DMS53 treated with DMSO at 0.1 percent for 48 hours (cell line): ENCODE data around the gene NSDHL.
"Not testable (repeated sequence)": the region's sequence is repeated elsewhere in the genome, so short reads cannot be mapped to it uniquely, and the experiment has no call there.

ENCODE experiments used
- DNase-seq: peaks from one replicate; lab custom pipeline; 2025; ENCODE audit not compliant: unreplicated experiment; lab: John Stamatoyannopoulos, UW

The NSDHL gene

DNA sequence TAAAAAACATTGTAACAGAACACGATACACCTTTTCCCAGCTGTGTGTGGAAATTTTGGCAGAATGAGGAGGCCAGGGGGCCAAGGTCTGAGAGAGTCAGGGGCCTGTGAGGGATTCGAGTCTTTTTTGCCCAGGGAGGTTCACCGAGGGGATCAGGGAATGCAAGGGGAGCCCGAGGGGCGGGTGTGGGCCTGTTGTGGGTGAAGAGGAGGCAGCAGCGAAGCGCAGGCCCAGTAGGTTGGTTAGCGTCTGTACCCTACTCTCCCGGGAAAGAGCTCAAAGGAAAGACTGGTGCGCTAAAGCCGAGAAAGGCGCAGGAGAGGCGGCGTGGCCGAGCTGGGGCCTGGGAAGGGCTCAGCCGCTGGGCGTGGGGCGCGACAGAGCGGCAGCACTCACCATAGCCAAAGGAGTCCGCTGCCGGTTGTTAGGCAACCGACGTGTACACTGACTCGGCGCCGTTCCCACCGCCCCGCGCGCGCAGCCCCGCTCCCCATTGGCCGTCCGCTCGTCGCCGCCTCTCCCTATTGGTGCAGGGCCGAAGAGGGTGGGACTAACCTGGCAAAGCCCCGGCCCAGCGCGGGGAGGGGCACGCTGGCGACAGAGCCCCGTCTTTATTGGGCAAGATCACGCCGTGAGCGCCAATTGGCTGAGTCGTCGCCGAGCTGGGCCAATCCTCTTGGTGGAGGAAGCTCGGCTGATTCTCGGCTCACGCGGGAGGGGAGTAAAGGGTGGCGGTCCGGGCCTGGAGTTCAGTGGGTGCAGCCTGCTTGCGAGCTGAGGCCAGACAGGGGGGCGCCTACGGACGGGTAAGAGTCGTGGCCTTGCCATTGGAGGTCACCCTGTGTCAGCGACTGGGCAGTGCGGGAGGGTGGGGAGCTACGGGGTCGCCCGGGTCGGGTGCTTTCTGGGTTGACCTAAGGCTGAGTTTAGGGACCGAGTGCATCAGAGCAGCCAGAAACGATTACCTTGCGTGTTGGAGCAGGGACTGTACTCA, at the start of gene NSDHL, which contains the start of gene CETN2:
NSDHL (plus strand) TSS at position 752 of the 994 bp plus-strand sequence. CDS start 15,262 bp downstream, outside the sequence.
CETN2 (minus strand) TSS at position 446 of the 994 bp plus-strand sequence; CDS start at position 399, 47 bp downstream.
- DNase-seq, result peak; percentile 88

DNA sequence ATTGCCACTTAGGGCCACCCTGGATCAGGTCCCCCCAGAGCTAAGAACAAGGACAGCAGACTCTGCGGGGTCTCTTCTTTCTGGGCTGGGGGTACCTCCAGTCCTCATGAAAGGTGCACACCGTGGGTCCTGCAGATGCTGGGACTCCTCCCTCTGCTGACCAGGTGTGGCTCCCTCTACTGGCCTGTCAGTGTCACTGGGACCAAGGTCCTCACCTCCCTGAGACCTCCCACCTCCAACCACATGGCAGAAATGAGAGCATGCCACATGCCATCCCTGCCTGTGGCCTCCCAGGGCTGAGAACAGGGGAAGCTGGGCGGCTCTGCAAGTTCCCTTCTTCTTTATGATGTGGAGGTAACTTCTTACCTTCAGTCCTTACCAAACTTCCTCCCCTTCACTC, 43.8 kb upstream of the NSDHL start:
- DNase-seq, result not testable (repeated sequence)

DNA sequence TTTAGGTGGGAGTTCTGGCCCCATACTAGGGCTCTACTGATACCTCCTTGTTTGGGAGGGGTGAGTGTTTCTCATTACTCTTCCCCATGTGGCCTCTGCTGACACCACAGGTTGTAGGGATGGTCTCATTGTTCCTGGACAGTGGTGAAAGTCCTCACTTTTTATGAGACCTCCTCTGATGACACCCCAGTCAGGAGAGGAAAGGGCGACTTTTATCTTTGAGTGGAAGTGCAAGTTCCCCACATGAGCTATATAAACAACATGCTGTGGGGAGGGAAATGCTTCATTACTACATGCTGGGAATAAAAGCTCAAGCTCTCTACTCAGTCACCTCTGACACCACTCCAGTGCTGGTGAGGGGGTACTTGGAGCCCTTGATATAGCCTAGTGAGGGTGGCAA, 31.9 kb upstream of the NSDHL start:
- no peak for DNase-seq

DNA sequence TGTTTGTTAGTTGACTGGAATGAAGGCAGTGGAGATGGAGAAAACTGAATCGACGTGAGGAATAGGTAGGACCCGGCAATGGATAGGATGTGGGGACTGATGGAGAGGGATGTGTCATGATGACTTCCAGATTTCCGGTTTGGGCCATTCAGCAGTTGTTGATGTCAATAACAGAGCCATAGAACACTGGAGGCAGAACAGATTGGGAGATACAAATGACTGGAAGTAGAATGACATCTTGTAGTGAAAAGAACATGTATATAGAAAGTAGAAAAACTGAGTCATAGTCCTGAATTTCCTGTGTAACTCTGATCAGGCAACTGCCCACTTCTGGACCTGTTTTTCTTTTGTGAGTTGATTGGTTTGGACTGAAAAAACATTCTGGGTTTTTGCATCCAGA, 24.8 kb upstream of the NSDHL start:
- DNase-seq, result no peak

DNA sequence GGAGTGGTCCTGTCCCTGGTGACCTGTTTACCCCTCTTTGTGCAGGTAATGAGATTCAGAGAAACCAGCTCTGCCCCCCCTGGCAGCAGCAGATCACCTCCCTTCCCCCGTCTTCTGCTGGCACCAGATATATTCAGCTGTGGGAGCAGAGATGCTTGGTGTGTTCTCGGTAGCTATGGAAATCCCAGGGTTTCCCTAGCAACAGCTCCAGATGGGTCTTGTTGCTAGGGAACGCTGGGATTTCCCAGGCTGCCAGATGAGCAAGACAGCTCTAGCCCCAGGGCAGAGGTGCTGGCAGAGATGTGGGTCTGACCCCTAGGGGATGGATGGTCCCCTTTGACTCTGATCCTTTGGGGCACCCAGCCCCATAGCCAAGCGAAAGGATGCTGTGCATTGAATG, 20.5 kb upstream of the NSDHL start:
- DNase-seq, result no peak

DNA sequence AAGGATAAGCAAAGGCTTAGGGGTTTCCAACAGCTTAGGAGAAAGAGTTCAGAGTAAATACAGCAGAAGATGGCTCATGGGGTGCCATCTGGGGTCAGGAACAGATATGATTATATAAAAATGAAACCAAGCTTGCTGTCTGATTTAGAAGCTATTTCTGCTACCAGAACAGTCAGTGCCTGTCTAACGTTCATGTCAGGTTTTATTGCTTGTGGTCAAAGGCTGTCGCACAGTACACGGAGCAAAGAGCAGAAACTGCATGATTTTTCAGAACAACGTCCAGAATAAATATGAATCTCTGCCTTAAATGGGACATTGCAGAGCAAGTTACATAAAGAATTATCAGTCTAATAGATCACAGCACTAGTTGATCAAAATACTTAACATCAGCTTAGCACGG, 17.7 kb upstream of the NSDHL start:
- DNase-seq, result no peak

DNA sequence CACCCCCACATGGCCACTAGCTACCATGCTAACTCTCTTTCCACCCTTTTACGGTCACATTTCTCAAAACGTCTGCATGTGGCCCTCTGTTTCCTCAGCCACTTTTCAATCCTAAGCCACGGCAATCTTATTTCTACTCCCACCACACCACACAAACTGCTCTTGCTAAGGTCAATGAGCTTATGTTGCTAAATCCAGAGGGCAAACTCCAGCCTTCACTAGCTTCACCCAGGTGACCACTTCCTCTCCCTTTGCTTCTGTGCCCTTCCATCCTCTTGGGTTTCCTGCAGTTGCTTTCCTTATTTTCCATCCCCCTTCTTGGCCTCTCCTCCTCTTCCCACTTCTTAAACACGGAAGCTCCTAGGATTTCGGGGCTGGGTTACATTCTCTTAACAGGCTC, 16.8 kb upstream of the NSDHL start:
- no peak for DNase-seq

DNA sequence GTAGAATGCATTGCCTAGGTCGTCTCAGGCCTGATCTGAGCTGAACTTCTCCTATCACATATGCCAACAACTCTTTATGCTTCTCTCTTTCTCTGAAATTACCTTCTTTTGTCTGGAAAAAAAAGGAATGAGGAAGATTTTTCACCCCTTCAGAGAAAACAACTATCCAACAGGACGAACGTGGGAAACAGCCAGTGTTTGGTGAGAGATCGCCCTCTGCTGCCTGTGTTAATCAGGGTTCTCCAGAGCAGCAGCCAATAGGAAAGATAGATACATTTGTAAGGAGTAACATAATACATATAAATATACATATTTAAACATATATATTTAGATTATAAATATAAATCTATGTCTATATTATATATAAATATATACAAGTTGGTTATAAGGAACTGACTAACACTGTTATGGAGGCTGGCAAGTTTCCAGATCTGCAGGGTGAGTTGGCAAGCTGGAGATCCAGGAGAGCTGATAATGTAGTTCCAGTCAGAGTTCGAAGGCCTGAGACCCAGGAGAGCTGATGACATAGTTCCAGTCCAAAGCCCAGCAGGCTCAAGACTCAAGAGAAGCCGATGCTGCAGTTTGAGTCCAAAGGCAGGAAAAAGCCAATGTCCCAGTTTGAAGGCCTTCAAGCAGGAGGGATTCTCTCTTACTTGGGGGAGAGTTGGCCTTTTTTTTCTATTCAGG, 13.6 kb upstream of the NSDHL start:
- DNase-seq, result no peak

DNA sequence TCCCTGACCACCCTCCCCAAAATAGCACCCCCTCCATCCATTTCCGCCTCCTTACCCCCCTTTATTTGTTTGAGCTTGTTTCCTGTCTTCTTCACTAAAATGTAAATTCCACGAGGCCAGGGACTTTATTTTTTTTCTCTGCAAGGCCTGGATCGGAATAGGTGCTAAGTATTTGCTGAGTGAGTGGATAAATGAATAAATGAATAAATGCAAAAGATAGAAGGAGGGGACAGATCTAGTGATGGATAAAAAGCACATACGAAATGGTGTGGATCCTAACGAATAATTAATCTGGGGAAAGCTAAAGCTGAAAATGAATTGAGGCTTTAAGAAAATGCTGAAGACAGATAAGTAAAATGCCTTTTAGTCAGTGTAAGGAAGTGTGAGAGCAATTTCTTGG, 12.5 kb upstream of the NSDHL start:
- no peak for DNase-seq

DNA sequence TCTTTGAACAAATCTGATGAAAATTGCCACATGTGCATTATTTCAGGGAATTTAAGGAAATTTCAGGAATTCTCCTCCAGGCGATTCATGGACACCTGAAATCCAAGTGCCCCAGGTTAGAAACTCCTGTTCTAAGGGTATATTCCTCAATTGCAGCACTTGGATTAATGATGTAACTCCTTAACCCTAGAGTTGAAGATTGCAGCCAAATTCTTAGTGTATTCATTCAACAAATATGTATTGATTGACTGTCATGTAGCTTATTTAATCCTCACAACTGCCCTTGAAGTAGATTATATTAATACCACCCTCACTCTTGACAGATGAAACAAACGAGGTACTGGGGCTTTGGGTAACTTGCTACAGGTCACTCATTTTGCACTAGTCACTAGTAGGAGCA, 11.6 kb upstream of the NSDHL start:
- DNase-seq, result no peak

DNA sequence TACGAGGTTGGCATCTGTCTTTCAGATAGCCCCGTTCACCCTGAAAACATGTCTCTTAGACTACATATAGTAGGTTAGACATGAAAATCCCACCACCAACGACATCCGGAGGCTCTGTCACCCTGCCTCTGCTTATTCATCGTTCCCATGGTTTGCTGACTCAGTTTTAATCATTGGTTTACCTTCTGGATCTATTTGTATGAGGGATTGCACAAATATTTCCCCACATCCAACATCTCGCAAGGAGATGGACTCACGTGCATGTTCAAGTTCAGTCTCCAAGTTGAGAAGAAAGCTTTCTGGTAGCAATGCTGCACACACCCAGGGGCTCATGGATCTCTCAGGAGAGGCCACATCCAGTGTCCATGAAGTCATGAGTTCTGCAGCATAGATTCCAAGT, 11.1 kb upstream of the NSDHL start:
- no peak for DNase-seq

DNA sequence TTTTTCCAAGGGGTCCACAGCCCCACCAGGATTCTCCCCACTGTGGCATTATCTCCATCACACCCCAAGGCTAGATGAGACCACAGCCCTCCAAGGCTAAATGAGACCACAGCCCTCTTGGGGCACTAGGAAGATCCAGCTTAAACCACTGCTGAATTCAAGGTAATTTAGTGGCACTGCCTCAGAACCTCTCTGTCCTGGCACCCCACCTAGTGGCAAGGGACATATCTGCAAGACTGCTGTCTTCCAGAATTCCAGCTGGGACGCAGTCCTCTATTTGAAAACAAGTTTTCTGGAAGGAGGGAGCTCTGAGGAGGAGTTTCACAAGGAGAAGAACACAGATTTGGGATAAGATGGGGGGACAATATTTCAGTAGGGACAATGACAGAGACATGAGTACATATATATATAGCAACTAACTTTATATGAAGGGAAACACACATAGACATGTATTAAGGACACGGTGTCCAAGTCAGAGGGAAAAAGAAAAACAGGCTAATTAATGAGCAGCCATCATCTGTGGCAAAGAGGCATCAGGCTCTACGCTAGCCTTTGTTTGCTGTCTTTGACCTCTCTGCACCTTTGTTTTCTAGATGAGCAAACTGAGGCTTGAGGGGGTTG, 9.6 kb upstream of the NSDHL start:
- DNase-seq, result peak; percentile 26

DNA sequence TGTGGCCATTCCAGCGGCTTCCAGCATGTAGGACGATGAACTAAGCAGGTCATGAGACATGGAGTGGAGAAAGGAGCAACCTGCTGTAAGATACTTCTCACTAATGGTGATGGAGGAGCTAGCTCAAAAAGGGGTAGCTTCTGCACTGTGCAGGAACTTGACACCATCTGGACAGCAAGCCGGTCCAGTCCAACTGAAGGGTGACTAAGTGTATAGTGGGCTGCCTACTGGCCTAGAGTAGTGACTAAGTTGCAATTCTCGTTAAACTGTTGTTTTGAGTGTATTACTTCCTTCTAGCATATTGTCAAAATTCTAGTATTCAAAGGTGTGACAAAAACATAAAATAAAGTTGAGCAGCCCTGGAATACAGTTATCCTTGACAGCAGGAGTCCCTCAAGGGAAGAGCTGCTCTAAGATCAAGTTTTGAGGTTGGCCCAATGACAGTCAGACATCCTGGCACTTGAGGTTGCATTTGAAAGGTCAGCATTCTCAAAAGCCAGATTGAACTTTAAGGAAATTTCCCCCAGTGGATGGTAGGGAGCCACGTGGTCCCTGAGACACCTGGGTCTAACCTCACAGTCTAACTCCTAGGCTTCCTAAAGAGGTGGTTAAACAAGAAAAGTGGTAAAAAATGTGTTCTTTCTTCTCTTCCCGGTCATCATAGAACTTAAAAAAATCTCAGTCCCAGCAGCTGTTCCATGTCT, 8.3 kb upstream of the NSDHL start:
- DNase-seq, result no peak

DNA sequence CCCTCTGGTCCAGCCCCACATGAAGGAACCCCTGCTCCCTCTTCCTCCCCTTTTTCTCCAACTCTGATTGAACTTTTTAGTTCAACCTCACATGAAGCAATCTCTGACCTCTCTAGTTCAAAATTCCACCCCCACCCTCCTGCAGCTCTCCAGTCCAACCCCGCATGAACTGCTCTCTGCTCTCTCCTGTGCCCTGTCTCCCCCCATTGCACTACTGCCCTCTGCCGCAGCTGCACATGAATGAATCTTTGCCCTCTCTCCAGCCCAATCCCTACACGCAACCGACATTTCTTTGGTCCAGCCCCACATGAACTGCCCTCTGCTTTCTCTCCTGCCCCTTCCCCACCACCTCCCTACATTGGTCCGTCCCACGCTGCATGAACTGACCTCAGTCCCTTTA, 7.2 kb upstream of the NSDHL start:
- DNase-seq, result no peak

DNA sequence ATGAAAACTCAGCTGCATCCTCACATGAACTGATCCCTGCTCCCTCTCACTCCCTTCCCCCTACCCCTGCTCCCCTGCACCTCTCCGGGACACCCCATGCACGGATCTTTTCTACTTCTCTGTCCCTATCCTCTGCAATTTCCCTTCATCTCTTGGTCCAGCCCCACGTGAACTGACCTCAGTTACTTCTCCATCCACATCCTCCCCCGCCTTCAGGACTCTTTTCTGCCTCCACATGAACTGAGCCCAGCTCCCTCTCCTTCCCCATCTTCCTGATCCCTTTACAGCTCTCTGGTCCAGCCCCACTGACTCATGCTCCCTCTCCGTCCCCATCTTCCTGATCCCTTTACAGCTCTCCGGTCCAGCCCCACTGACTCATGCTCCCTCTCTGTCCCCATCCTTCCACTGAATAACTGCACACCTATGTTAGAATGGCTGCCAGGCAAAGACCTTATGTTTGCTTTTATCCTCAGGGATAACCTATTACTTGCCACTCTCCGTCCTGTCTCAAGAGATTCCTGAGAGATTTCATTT, 6.0 kb upstream of the NSDHL start:
- no peak for DNase-seq

DNA sequence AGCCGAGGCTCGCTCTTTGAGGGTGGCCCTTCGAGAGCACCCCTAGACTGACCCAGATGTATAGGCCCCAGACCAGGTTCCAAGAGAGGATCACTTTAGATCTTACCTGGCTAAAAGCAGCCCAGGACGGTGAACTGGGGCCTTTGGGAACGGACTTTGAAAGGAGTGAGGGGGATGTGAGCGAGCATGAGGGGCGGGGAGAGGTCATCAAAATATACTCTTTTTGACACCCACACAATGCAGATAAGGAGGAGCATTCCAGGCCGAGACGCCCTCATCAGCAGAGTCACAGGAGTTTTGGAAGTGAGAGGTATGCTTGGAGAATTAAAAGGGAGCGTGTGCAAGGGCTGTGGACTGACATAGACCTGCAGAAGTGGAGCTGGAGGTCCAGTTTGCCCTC, 528 bp downstream of the NSDHL start:
- DNase-seq, result no peak

DNA sequence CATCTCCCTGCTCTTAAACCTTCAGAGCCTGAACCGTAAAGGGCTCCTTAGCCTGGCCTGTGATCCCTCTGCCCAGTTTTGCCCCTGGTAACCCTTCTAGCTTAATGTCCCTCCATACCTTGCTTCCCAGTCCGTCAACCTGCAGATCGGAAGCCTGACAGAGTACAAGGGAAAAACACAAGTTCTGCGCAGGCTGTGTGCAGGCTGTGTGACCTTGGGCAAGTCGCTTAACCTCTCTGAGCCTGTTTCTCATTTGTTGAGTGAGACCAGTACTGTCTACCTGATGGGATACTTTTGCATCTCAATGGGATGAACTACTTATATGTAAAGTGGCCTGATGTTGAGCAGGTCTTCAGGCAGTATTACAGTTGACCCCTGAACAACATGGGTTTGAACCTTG, 1.7 kb downstream of the NSDHL start:
- DNase-seq, result no peak

DNA sequence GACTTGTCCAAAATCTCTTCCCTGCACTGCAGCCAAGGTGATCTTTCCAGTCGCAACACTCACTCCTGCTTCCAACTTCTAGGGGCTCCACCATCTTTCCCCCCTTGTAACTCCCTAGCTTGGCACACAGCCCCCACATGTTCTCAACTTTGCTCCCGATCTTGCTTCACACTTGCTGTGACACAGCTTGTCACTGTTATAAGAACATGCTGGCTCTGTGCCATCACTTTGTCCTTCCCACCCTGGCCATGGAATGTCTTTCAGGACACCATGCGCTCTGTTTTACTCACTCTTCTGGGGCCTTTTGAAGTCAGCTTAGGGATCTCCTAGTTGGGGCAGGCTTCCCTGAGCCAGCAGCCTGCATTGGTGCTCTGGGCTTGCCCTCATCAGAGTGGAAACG, 2.5 kb downstream of the NSDHL start:
- no peak for DNase-seq

DNA sequence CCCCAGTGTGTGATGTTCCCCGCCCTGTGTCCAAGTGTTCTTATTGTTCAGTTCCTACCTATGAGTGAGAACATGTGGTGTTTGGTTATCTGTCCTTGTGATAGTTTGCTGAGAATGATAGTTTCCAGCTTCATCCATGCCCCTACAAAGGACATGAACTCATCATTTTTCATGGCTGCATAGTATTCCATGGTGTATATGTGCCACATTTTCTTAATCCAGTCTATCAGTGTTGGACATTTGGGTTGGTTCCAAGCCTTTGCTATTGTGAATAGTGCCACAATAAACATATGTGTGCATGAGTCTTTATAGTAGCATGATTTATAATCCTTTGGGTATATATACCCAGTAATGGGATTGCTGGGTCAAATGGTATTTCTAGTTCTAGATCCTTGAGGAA, 4.6 kb downstream of the NSDHL start:
- DNase-seq, result not testable (repeated sequence)

DNA sequence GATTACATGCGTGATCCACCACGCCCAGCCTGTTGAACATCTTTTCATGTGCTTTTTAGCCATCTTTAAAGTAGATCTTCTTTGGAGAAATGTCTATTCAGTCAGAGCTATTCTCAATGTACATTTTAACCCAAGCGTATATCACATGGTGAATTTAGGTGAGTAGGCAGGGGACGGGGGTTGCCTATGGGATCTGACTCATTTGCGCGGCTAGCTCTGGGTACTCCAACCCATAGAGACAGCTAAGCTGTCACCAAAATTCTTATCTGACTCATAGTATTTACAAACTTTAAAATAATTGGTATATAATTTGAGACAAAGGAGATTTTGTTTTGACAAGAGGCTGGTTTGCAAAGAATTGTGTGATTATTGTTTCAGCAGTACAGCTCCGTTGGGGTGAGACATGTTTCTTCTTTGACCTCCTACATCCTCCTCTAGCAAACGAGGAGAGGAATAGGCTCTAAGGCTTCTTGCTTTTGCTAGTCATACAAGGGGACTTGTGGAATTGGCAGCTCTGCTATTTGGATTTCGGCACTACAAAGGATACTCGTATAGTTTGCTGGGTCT, 12.0 kb downstream of the NSDHL start:
- DNase-seq, result no peak
